B cell (primary cell): ENCODE measurements around the gene SUCLG1. TPM values are rescaled to one million over a fixed set of nuclear protein-coding genes. Genes with fewer than 3 reads are reported as not detected.

Experiments
- ATAC-seq: fragments of 200-7000 bp; cut with Tn5 transposase; one replicate; pipeline ENCODE4 v1.10.0; 2021; ENCODE audit warnings: low read depth, mild to moderate bottlenecking, moderate number of reproducible peaks, moderate library complexity
- CTCF ChIA-PET: fragments of 350-600 bp; sonication (Branson Sonifier 250); formaldehyde crosslinking; loops from one replicate; lab custom pipeline; 2021; ENCODE audit warnings: antibody characterized with exemption, inconsistent platforms; lab: Charles Lee
- POLR2A ChIA-PET: fragments of 350-600 bp; sonication (Branson Sonifier 250); formaldehyde crosslinking; loops from one replicate; lab custom pipeline; 2021; ENCODE audit warnings: antibody characterized with exemption; lab: Charles Lee
- DNase-seq: peaks from one replicate; pipeline ENCODE4 v3.0.0; 2013
- H2AFZ ChIP-seq: 2 replicates; pipeline ENCODE4 v1.6.1; 2012; ENCODE audit warnings: mild to moderate bottlenecking, low read depth, low read length; ENCODE audit not compliant: insufficient read depth, poor library complexity, severe bottlenecking
- H3K27ac ChIP-seq, 2 donors: 1 replicate in 1 of 2; 2 replicates in 1 of 2; pipeline ENCODE4 v1.5.1; 2012 to 2013; ENCODE audit warnings: low read length in 2 of 2, mild to moderate bottlenecking in 2 of 2, moderate library complexity in 1 of 2
- H3K27me3 ChIP-seq, 4 experiments: fragments of 200-600 bp in 1 of 4; sonication (generic) in 1 of 4; replicated peaks in 1 of 4; 1 replicate in 2 of 4; 2 replicates in 2 of 4; pipeline versions ENCODE4 v1.6.1 to v1.7.0; 2013 to 2016; ENCODE audit warnings: low read length in 3 of 4, mild to moderate bottlenecking in 2 of 4, mixed read lengths in 1 of 4, moderate library complexity in 1 of 4; ENCODE audit not compliant: insufficient read depth in 4 of 4, control insufficient read depth in 3 of 4; ENCODE audit errors: control extremely low read depth in 1 of 4
- H3K36me3 ChIP-seq, 2 experiments: replicated peaks in 1 of 2; 1 replicate in 1 of 2; 2 replicates in 1 of 2; pipeline versions ENCODE4 v1.6.1 to v1.7.1; 2013; ENCODE audit warnings: low read length in 1 of 2; ENCODE audit not compliant: insufficient read depth in 2 of 2, control insufficient read depth in 1 of 2; ENCODE audit errors: control extremely low read depth in 1 of 2, extremely low read depth in 1 of 2
- H3K4me1 ChIP-seq, 2 donors: fragments of 200-600 bp in 1 of 2; sonication (generic) in 1 of 2; 1 replicate in 1 of 2; 2 replicates in 1 of 2; pipeline versions ENCODE4 v1.5.1 to v1.6.1; 2013 to 2017; ENCODE audit warnings: low read length in 2 of 2; ENCODE audit not compliant: control insufficient read depth in 2 of 2, insufficient read depth in 2 of 2
- H3K4me2 ChIP-seq: replicated peaks from 2 replicates; pipeline ENCODE3; 2012; ENCODE audit warnings: mild to moderate bottlenecking, low read depth, low read length; ENCODE audit not compliant: poor library complexity, severe bottlenecking
- H3K4me3 ChIP-seq, 5 experiments: fragments of 200-600 bp in 1 of 5; sonication (generic) in 1 of 5; 1 replicate in 3 of 5; 2 replicates in 2 of 5; pipeline versions ENCODE4 v1.5.1 to v1.7.0; 2011 to 2016; ENCODE audit warnings: low read length in 4 of 5, mild to moderate bottlenecking in 4 of 5, low read depth in 2 of 5, control low read depth in 1 of 5, moderate library complexity in 1 of 5; ENCODE audit not compliant: insufficient read depth in 1 of 5; ENCODE audit errors: control extremely low read depth in 1 of 5, extremely low read depth in 1 of 5
- H3K79me2 ChIP-seq: fragments of 200-600 bp; sonication (generic); one replicate; pipeline ENCODE4 v1.6.0; 2016; ENCODE audit warnings: low read length; ENCODE audit not compliant: control insufficient read depth, insufficient read depth
- H3K9ac ChIP-seq: fragments of 200-600 bp; sonication (generic); 2 replicates; pipeline ENCODE4 v1.6.1; 2017; ENCODE audit warnings: mild to moderate bottlenecking, low read length, moderate library complexity
- H3K9me3 ChIP-seq, 3 donors: one replicate each; pipeline versions ENCODE4 v1.6.1 to v1.7.1; 2013; ENCODE audit warnings: low read length in 2 of 3; ENCODE audit not compliant: control insufficient read depth in 2 of 3, insufficient read depth in 1 of 3; ENCODE audit errors: control extremely low read depth in 1 of 3
- H4K20me1 ChIP-seq: 2 replicates; pipeline ENCODE4 v1.6.0; 2012; ENCODE audit warnings: mild to moderate bottlenecking, low read length; ENCODE audit not compliant: insufficient read depth, control insufficient read depth, poor library complexity, severe bottlenecking
- H3K27ac Mint-ChIP-seq: one replicate; pipeline ENCODE4 v1.8.0; 2021; ENCODE audit warnings: mixed read lengths
- H3K27me3 Mint-ChIP-seq: one replicate; pipeline ENCODE4 v1.8.0; 2021; ENCODE audit warnings: mixed read lengths
- H3K4me1 Mint-ChIP-seq: one replicate; pipeline ENCODE4 v1.8.0; 2021; ENCODE audit warnings: mixed read lengths
- H3K4me3 Mint-ChIP-seq: one replicate; pipeline ENCODE4 v1.8.0; 2021; ENCODE audit warnings: mixed read lengths
- H3K9me3 Mint-ChIP-seq: one replicate; pipeline ENCODE4 v1.8.0; 2022; ENCODE audit warnings: mixed read lengths; ENCODE audit not compliant: insufficient read depth
- CTCF ChIP-seq: fragments of 200-600 bp; IDR thresholded peaks from one replicate; pipeline ENCODE4 v1.8.0; 2022; ENCODE audit warnings: antibody characterized with exemption, mild to moderate bottlenecking
- EZH2 ChIP-seq: IDR thresholded peaks from 2 replicates; pipeline ENCODE4 v1.6.1; 2012; ENCODE audit warnings: borderline replicate concordance, low read depth, mild to moderate bottlenecking, moderate library complexity, low read length; ENCODE audit not compliant: insufficient read depth, poor library complexity, severe bottlenecking
- WGBS: methylation state at CpG from one replicate; pipeline ENCODE4 v1.1.5; 2013; ENCODE audit warnings: missing lambda C conversion rate; ENCODE audit not compliant: insufficient coverage; 5-methylcytosine and 5-hydroxymethylcytosine counted together
- intact Hi-C: fragments of 100-400 bp; cut with micrococcal nuclease; formaldehyde crosslinking; loops from one replicate; pipeline ENCODE4 v1.10.0; 2022
- polyA plus RNA-seq: library from polyadenylated mRNA; depleted of rRNA; stranded (reverse); fragments of >200 nt; gene quantifications from 2 replicates; pipeline ENCODE4 v1.2.3, GENCODE V29; 2012
- total RNA-seq, 2 donors: library from RNA; stranded (reverse); fragments of 120-200 nt in 1 of 2; gene quantifications; 1 replicate in 1 of 2; 2 replicates in 1 of 2; pipeline versions ENCODE4 v1.2.3 to v1.2.4, GENCODE V29; 2013 to 2022

The SUCLG1 gene
- total and polyA plus RNA-seq, 2 donors (not counting 1 experiment from before 2014, with no cell fraction given), result 16.1 to 31.8 TPM

- TF ChIP-seq EZH2, result no peak
- TF ChIP-seq CTCF, result no peak
Measured at GRCh38 chr2:84449055-84449454, 10.0 kb downstream of the SUCLG1 start.

GRCh38 chr2:84443477-84443876, 15.6 kb downstream of the SUCLG1 start:
- H3K4me1 ChIP-seq, result no peaks in the 10 kb centered on the region
- no peak overlapping the region for H3K4me2 ChIP-seq
- ChIA-PET CTCF (no interaction called here), POLR2A (no interaction called here)
- H2AFZ ChIP-seq, result no peak overlapping the region
- Mint-ChIP-seq H3K27ac (no peak overlapping the region), H3K27me3 (no peaks in the 10 kb centered on the region), H3K4me3 (no peak overlapping the region), H3K4me1 (no peaks in the 10 kb centered on the region), H3K9me3 (no peaks in the 10 kb centered on the region)
- ATAC-seq, result no peak
- H3K9ac ChIP-seq, result no peak overlapping the region
- peaks cover 20 to 58% of the 10 kb centered on the region in 2 experiments for H3K36me3 ChIP-seq
- no peak overlapping the region for H3K27ac ChIP-seq
- no peak for DNase-seq
- TF ChIP-seq CTCF (no peak), EZH2 (no peak)
- intact Hi-C loops, result no loop called here
- H3K4me3 ChIP-seq, result no peak overlapping the region
- H4K20me1 ChIP-seq, result no peaks in the 10 kb centered on the region
- no peaks in the 10 kb centered on the region for H3K27me3 ChIP-seq
- H3K9me3 ChIP-seq, result no peaks in the 10 kb centered on the region
- peaks cover 7% of the 10 kb centered on the region for H3K79me2 ChIP-seq

More at GRCh38 chr2:84449055-84449454, 10.0 kb downstream of the SUCLG1 start:
- no peaks in the 10 kb centered on the region for H3K27me3 Mint-ChIP-seq
- peaks cover 42% of the 10 kb centered on the region for H3K79me2 ChIP-seq
- no peak overlapping the region for H3K4me3 ChIP-seq
- intact Hi-C loops, result no loop called here
- no peaks in the 10 kb centered on the region for H3K4me1 ChIP-seq
- no peak overlapping the region for H3K9ac ChIP-seq
- no peak overlapping the region for H3K27ac Mint-ChIP-seq
- no peak for ATAC-seq
- H4K20me1 ChIP-seq, result peaks cover 26% of the 10 kb centered on the region
- no peaks in the 10 kb centered on the region for H3K9me3 ChIP-seq
- no peak overlapping the region for H2AFZ ChIP-seq
- H3K27me3 ChIP-seq, result no peaks in the 10 kb centered on the region
- DNase-seq, result no peak
- WGBS, result no CpG with 5 or more reads among the region's 3 CpGs
- ChIA-PET CTCF (interaction anchor here (0.6 kb wide), 1 partner anchor 656 kb away, joined by 5 read pairs; no protein-coding TSS in a partner anchor), POLR2A (no interaction called here)
- no peak overlapping the region for H3K4me2 ChIP-seq
- no peak overlapping the region for H3K4me3 Mint-ChIP-seq
- H3K27ac ChIP-seq, result no peak overlapping the region
- H3K9me3 Mint-ChIP-seq, result no peaks in the 10 kb centered on the region
- H3K4me1 Mint-ChIP-seq, result peaks cover 17% of the 10 kb centered on the region
- peaks cover 5 to 21% of the 10 kb centered on the region in 2 experiments for H3K36me3 ChIP-seq
